Liver (tissue), 9 donors: ENCODE measurements around the gene HBE1. TPM values are rescaled to one million over a fixed set of nuclear protein-coding genes. Genes with fewer than 3 reads are reported as not detected.

ENCODE experiments used
- DNase-seq: peaks from one replicate; pipeline ENCODE4 v3.0.0-alpha.2; 2017; ENCODE audit warnings: low spot score
- H3K27ac ChIP-seq, 2 donors: one replicate each; pipeline ENCODE4 v1.7.0; 2013; ENCODE audit warnings: inconsistent platforms in 2 of 2, low read length in 2 of 2, control low read depth in 1 of 2, low read depth in 1 of 2, mild to moderate bottlenecking in 1 of 2
- H3K27me3 ChIP-seq, 4 donors: one replicate each; pipeline versions ENCODE4 v1.6.1 to v1.7.0; 2013; ENCODE audit warnings: low read length in 3 of 4, inconsistent platforms in 1 of 4, mild to moderate bottlenecking in 1 of 4, moderate library complexity in 1 of 4; ENCODE audit not compliant: control insufficient read depth in 4 of 4, insufficient read depth in 4 of 4
- H3K36me3 ChIP-seq, 4 donors: one replicate each; pipeline versions ENCODE4 v1.6.1 to v1.7.0; 2013; ENCODE audit warnings: low read length in 3 of 4, mild to moderate bottlenecking in 3 of 4, low read depth in 1 of 4, moderate library complexity in 1 of 4; ENCODE audit not compliant: control insufficient read depth in 4 of 4, insufficient read depth in 3 of 4
- H3K4me1 ChIP-seq, 4 donors: one replicate each; pipeline versions ENCODE4 v1.6.1 to v1.7.0; 2013; ENCODE audit warnings: low read length in 3 of 4, mild to moderate bottlenecking in 3 of 4, moderate library complexity in 1 of 4; ENCODE audit not compliant: control insufficient read depth in 4 of 4, insufficient read depth in 4 of 4
- H3K4me3 ChIP-seq, 3 donors: one replicate each; pipeline versions ENCODE4 v1.6.1 to v1.7.0; 2013; ENCODE audit warnings: low read length in 3 of 3, control low read depth in 1 of 3, low read depth in 1 of 3, mild to moderate bottlenecking in 1 of 3
- H3K9ac ChIP-seq, 2 donors: one replicate each; pipeline ENCODE4 v1.7.0; 2013; ENCODE audit warnings: low read length in 2 of 2, mild to moderate bottlenecking in 2 of 2, moderate library complexity in 2 of 2, control low read depth in 1 of 2, low read depth in 1 of 2
- H3K9me3 ChIP-seq, 4 donors: one replicate each; pipeline versions ENCODE4 v1.6.1 to v1.7.0; 2013; ENCODE audit warnings: low read length in 3 of 4; ENCODE audit not compliant: control insufficient read depth in 4 of 4
- ATF3 ChIP-seq: IDR thresholded peaks from 2 replicates; pipeline ENCODE4 v1.6.1; 2016; ENCODE audit warnings: antibody characterized with exemption
- CTCF ChIP-seq: fragments of 150-350 bp; IDR thresholded peaks from 2 replicates; pipeline ENCODE4 v1.5.1; 2017; ENCODE audit warnings: improper control_type of control experiment, low read depth, low read length; ENCODE audit not compliant: missing input control
- EGR1 ChIP-seq, 2 donors: IDR thresholded peaks; 2 replicates each; pipeline ENCODE4 v1.6.1; 2016 to 2018; ENCODE audit warnings: antibody characterized with exemption in 2 of 2, low read depth in 2 of 2
- FOXA1 ChIP-seq: IDR thresholded peaks from 2 replicates; pipeline ENCODE4 v1.6.1; 2016; ENCODE audit warnings: antibody characterized with exemption
- FOXA2 ChIP-seq: IDR thresholded peaks from 2 replicates; pipeline ENCODE4 v1.6.1; 2016; ENCODE audit warnings: antibody characterized with exemption
- HNF4A ChIP-seq, 2 donors: conservative IDR thresholded peaks; 2 replicates each; pipeline ENCODE4 v1.6.1; 2016; ENCODE audit warnings: antibody characterized with exemption in 2 of 2, mild to moderate bottlenecking in 2 of 2
- HNF4G ChIP-seq: IDR thresholded peaks from 2 replicates; pipeline ENCODE4 v1.6.1; 2016; ENCODE audit warnings: antibody characterized with exemption
- JUND ChIP-seq, 2 donors: IDR thresholded peaks; 2 replicates each; pipeline ENCODE4 v1.6.1; 2016; ENCODE audit warnings: antibody characterized with exemption in 2 of 2
- MAX ChIP-seq: IDR thresholded peaks from 2 replicates; pipeline ENCODE4 v1.6.1; 2016; ENCODE audit warnings: antibody characterized with exemption
- NR2F2 ChIP-seq: IDR thresholded peaks from 2 replicates; pipeline ENCODE4 v1.6.1; 2016; ENCODE audit warnings: antibody characterized with exemption
- RAD21 ChIP-seq, 2 donors: IDR thresholded peaks; 2 replicates each; pipeline ENCODE4 v1.6.1; 2016; ENCODE audit warnings: antibody characterized with exemption in 2 of 2, mild to moderate bottlenecking in 2 of 2
- REST ChIP-seq: IDR thresholded peaks from 2 replicates; pipeline ENCODE4 v1.6.1; 2016; ENCODE audit warnings: antibody characterized with exemption, mild to moderate bottlenecking
- RXRA ChIP-seq, 2 donors: IDR thresholded peaks; 2 replicates each; pipeline ENCODE4 v1.6.1; 2017 to 2018; ENCODE audit warnings: antibody characterized with exemption in 2 of 2, mild to moderate bottlenecking in 1 of 2
- SP1 ChIP-seq: IDR thresholded peaks from 2 replicates; pipeline ENCODE4 v1.6.1; 2018; ENCODE audit warnings: antibody characterized with exemption, mild to moderate bottlenecking
- TAF1 ChIP-seq: conservative IDR thresholded peaks from 2 replicates; pipeline ENCODE4 v1.6.1; 2016; ENCODE audit warnings: antibody characterized with exemption, mild to moderate bottlenecking
- YY1 ChIP-seq: IDR thresholded peaks from 2 replicates; pipeline ENCODE4 v1.6.1; 2016; ENCODE audit warnings: antibody characterized with exemption, mild to moderate bottlenecking
- WGBS: extraction: QIAGEN DNeasy Blood & Tissue Kit; methylation state at CpG from one replicate; pipeline ENCODE4 v1.1.7; 2013; 5-methylcytosine and 5-hydroxymethylcytosine counted together
- polyA plus RNA-seq, 2 donors: library from polyadenylated mRNA; stranded (reverse) in 1 of 2; unstranded in 1 of 2; fragments of 200-250 nt in 1 of 2; fragments of >200 nt in 1 of 2; fragmentation: Nextera tagmentation in 1 of 2; extraction: Ambion mirVana in 1 of 2; gene quantifications; one replicate each; pipeline versions ENCODE4 v1.2.1 to v1.2.3, GENCODE V29; 2013 to 2015
- total RNA-seq, 2 donors: library from RNA; depleted of rRNA; stranded (reverse); fragments of >200 nt; gene quantifications; one replicate each; pipeline ENCODE4 v1.2.3, GENCODE V29; 2014
- donor health status: healthy.
- donor health status: healthy.
- donor health status: healthy.
- donor health status: healthy.
- donor health status: healthy.

HBE1 gene
- total and polyA plus RNA-seq, 4 donors, result 82.7 TPM; not detected in 3

GRCh38 chr11:5283086-5283485 is 13.3 kb upstream of the HBE1 start:
- DNase-seq, result no peak
- H3K9me3 ChIP-seq, result no peaks in the 10 kb centered on the region
- H3K36me3 ChIP-seq, result no peaks in the 10 kb centered on the region
- H3K27ac ChIP-seq, result no peak overlapping the region
- H3K4me3 ChIP-seq, result no peak overlapping the region
- no peaks in the 10 kb centered on the region for H3K27me3 ChIP-seq
- 78% methylated on average over 3 of the region's 3 CpGs for WGBS
- H3K9ac ChIP-seq, result no peak overlapping the region
- H3K4me1 ChIP-seq, result no peaks in the 10 kb centered on the region
- TF ChIP-seq YY1, result no peak
- TF ChIP-seq MAX, result no peak
- TF ChIP-seq CTCF, result no peak
- TF ChIP-seq JUND (IDR thresholded peaks at IDR 0.05), result no peak
- no peak for TF ChIP-seq REST
- TF ChIP-seq HNF4A (conservative IDR thresholded peaks at IDR 0.05), result no peak
- TF ChIP-seq FOXA1, result no peak
- no peak for TF ChIP-seq RAD21 (IDR thresholded peaks at IDR 0.05)
- no peak for TF ChIP-seq FOXA2
- no peak for TF ChIP-seq HNF4G

GRCh38 chr11:5282628-5283027 is 12.9 kb upstream of the HBE1 start:
- Histone ChIP-seq H3K4me3 (no peak overlapping the region), H3K9me3 (no peaks in the 10 kb centered on the region), H3K9ac (no peak overlapping the region), H3K27me3 (no peaks in the 10 kb centered on the region), H3K4me1 (no peaks in the 10 kb centered on the region), H3K36me3 (no peaks in the 10 kb centered on the region), H3K27ac (no peak overlapping the region)
- no peak for TF ChIP-seq MAX
- WGBS, result 81% methylated on average over 2 of the region's 2 CpGs
- no peak for DNase-seq

GRCh38 chr11:5281596-5281995 is 11.9 kb upstream of the HBE1 start:
- DNase-seq, result no peak
- H3K4me1 ChIP-seq, result no peaks in the 10 kb centered on the region
- no peak overlapping the region for H3K27ac ChIP-seq
- H3K9ac ChIP-seq, result no peak overlapping the region
- TF ChIP-seq HNF4G, result no peak
- no peak for TF ChIP-seq FOXA2
- no peak for TF ChIP-seq SP1
- TF ChIP-seq NR2F2, result no peak
- no peak for TF ChIP-seq FOXA1
- TF ChIP-seq TAF1, result no peak
- TF ChIP-seq JUND (IDR thresholded peaks at IDR 0.05), result no peak
- no peak for TF ChIP-seq EGR1 (IDR thresholded peaks at IDR 0.05; ENCODE audit: low read depth in 2 of 2)
- TF ChIP-seq RAD21 (IDR thresholded peaks at IDR 0.05), result no peak
- TF ChIP-seq HNF4A (conservative IDR thresholded peaks at IDR 0.05), result no peak
- TF ChIP-seq RXRA (IDR thresholded peaks at IDR 0.05), result no peak
- TF ChIP-seq ATF3, result no peak
- TF ChIP-seq REST, result no peak
- TF ChIP-seq YY1, result no peak
- H3K4me3 ChIP-seq, result no peak overlapping the region
- no peaks in the 10 kb centered on the region for H3K27me3 ChIP-seq
- no peaks in the 10 kb centered on the region for H3K36me3 ChIP-seq
- no peaks in the 10 kb centered on the region for H3K9me3 ChIP-seq
